Upper lobe of left lung (tissue), 6 donors: ENCODE results near the gene SLC2A4RG. TPM values are rescaled to one million over a fixed set of nuclear protein-coding genes. Genes with fewer than 3 reads are reported as not detected.

Experiments
- ATAC-seq, 2 donors: fragments of 200-7000 bp; cut with Tn5 transposase; one replicate each; pipeline ENCODE4 v1.9.1; 2022; ENCODE audit warnings: mild to moderate bottlenecking in 2 of 2, moderate library complexity in 2 of 2; ENCODE audit not compliant: low FRiP score in 2 of 2
- DNase-seq, 2 donors: peaks; one replicate each; pipeline ENCODE4 v3.0.0-alpha.2; 2019 to 2020
- H3K27ac ChIP-seq, 4 donors: fragments of 200-600 bp; sonication (generic); one replicate each; pipeline ENCODE4 v1.5.1; 2016 to 2019
- H3K27me3 ChIP-seq, 4 donors: fragments of 200-600 bp; sonication (generic); one replicate each; pipeline ENCODE4 v1.5.1; 2017 to 2019
- H3K36me3 ChIP-seq, 4 donors: fragments of 200-600 bp; sonication (generic); one replicate each; pipeline ENCODE4 v1.5.1; 2016 to 2019
- H3K4me1 ChIP-seq, 4 donors: fragments of 200-600 bp; sonication (generic); one replicate each; pipeline ENCODE4 v1.5.1; 2018 to 2019
- H3K4me3 ChIP-seq, 4 donors: fragments of 200-600 bp; sonication (generic); one replicate each; pipeline ENCODE4 v1.5.1; 2017 to 2019; ENCODE audit warnings: mild to moderate bottlenecking in 2 of 4, moderate library complexity in 1 of 4
- H3K9me3 ChIP-seq, 4 donors: fragments of 200-600 bp; sonication (generic); one replicate each; pipeline ENCODE4 v1.5.1; 2018 to 2019
- CTCF ChIP-seq, 6 experiments: fragments of 450-650 bp in 4 of 6; fragments of 200-600 bp in 2 of 6; sonication (generic) in 2 of 6; IDR thresholded peaks; one replicate each; pipeline ENCODE4 v1.5.1; 2016 to 2019; ENCODE audit warnings: antibody characterized with exemption in 6 of 6
- EP300 ChIP-seq, 4 donors: sonication (generic); formaldehyde crosslinking; IDR thresholded peaks; one replicate each; pipeline ENCODE4 v1.5.1; 2017; ENCODE audit warnings: antibody characterized with exemption in 4 of 4, control low read depth in 2 of 4
- POLR2A ChIP-seq, 4 donors: fragments of 450-650 bp; IDR thresholded peaks; one replicate each; pipeline ENCODE4 v1.5.1; 2016 to 2017; ENCODE audit warnings: antibody characterized with exemption in 4 of 4, mild to moderate bottlenecking in 2 of 4
- POLR2AphosphoS5 ChIP-seq, 2 donors: sonication (generic); formaldehyde crosslinking; IDR thresholded peaks; one replicate each; pipeline ENCODE4 v1.5.1; 2017; ENCODE audit warnings: antibody characterized with exemption in 2 of 2
- WGBS, 2 donors: methylation state at CpG; one replicate each; pipeline ENCODE4 v1.1.5; 2017 to 2018; 5-methylcytosine and 5-hydroxymethylcytosine counted together
- total RNA-seq, 6 donors: library from RNA; depleted of rRNA in 4 of 6; stranded (reverse); fragments of >200 nt in 4 of 6; gene quantifications; one replicate each; pipeline versions ENCODE4 v1.1.0 to v1.2.1, GENCODE V29; 2016 to 2021
- donor health status: DM: no; HTN: no; CAD: no; lungs with moderate emphysema.
- donor health status: DM: no; HTN: yes; CAD: no; lungs with severe emphysema.

The SLC2A4RG gene
- total RNA-seq, 6 donors from 2014 or later, result 28.8 to 106 (median 71.9) TPM

- peaks cover 0 to 44% (median 35%) of the 10 kb centered on the region in 4 donors for H3K36me3 ChIP-seq
- ATAC-seq (no peak), DNase-seq (no peak)
- H3K9me3 ChIP-seq, result no peaks in the 10 kb centered on the region
- WGBS, 2 donors, result 86 to 88% methylated on average over 38 of the region's 38 CpGs
- peaks cover 3 to 40% (median 16%) of the 10 kb centered on the region in 4 donors for H3K4me1 ChIP-seq
- H3K4me3 ChIP-seq, result no peak overlapping the region
- TF ChIP-seq POLR2A (IDR thresholded peaks at IDR 0.05) (no peak), EP300 (IDR thresholded peaks at IDR 0.05) (no peak), POLR2AphosphoS5 (IDR thresholded peaks at IDR 0.05) (no peak)
- H3K27ac ChIP-seq, result no peak overlapping the region
- H3K27me3 ChIP-seq, result no peaks in the 10 kb centered on the region
These were observed 7.2 kb upstream of the SLC2A4RG start for GRCh38 chr20:63732118-63733095.

- 100% methylated on average over 1 to 3 of the region's 13 CpGs for WGBS, 2 donors
- ATAC-seq (no peak), DNase-seq (no peak)
- no peak overlapping the region for H3K27ac ChIP-seq
- H3K4me1 ChIP-seq, result peaks cover 10 to 45% (median 19%) of the 10 kb centered on the region in 4 donors
- no peak for TF ChIP-seq EP300 (IDR thresholded peaks at IDR 0.05)
- TF ChIP-seq CTCF (IDR thresholded peaks at IDR 0.05), result no peak
- no peak for TF ChIP-seq POLR2AphosphoS5 (IDR thresholded peaks at IDR 0.05)
- H3K27me3 ChIP-seq, result no peaks in the 10 kb centered on the region
- peaks cover 0 to 44% (median 35%) of the 10 kb centered on the region in 4 donors for H3K36me3 ChIP-seq
- no peaks in the 10 kb centered on the region for H3K9me3 ChIP-seq
- no peak overlapping the region for H3K4me3 ChIP-seq
These were observed 6.5 kb upstream of the SLC2A4RG start for GRCh38 chr20:63733117-63733516.

GRCh38 chr20:63733579-63734081, 5.9 kb upstream of the SLC2A4RG start:
- no peaks in the 10 kb centered on the region for H3K9me3 ChIP-seq

GRCh38 chr20:63734111-63734945, 5.2 kb upstream of the SLC2A4RG start:
- Histone ChIP-seq H3K27ac (no peak overlapping the region), H3K27me3 (no peaks in the 10 kb centered on the region), H3K9me3 (no peaks in the 10 kb centered on the region), H3K4me1 (peaks cover 22 to 46% (median 22%) of the 10 kb centered on the region in 4 donors), H3K4me3 (no peak overlapping the region), H3K36me3 (peaks cover 0 to 41% (median 35%) of the 10 kb centered on the region in 4 donors)
- WGBS, 2 donors, result 93 to 98% methylated on average over 16 to 19 of the region's 25 CpGs
- DNase-seq, result no peak
- TF ChIP-seq POLR2A (IDR thresholded peaks at IDR 0.05) (no peak), CTCF (IDR thresholded peaks at IDR 0.05) (no peak), EP300 (IDR thresholded peaks at IDR 0.05) (no peak), POLR2AphosphoS5 (IDR thresholded peaks at IDR 0.05) (no peak)
- no peak for ATAC-seq

More at GRCh38 chr20:63733579-63734081, 5.9 kb upstream of the SLC2A4RG start:
- H3K4me3 ChIP-seq, result no peak overlapping the region
- no peak for TF ChIP-seq EP300 (IDR thresholded peaks at IDR 0.05)
- TF ChIP-seq POLR2AphosphoS5 (IDR thresholded peaks at IDR 0.05), result no peak
- TF ChIP-seq CTCF (IDR thresholded peaks at IDR 0.05), result no peak
- TF ChIP-seq POLR2A (IDR thresholded peaks at IDR 0.05), result no peak
- H3K27ac ChIP-seq, result no peak overlapping the region
- no peaks in the 10 kb centered on the region for H3K27me3 ChIP-seq
- H3K36me3 ChIP-seq, result peaks cover 0 to 41% (median 35%) of the 10 kb centered on the region in 4 donors
- ATAC-seq (no peak), DNase-seq (no peak)
- H3K4me1 ChIP-seq, result peaks cover 15 to 45% (median 20%) of the 10 kb centered on the region in 4 donors
- 97 to 100% methylated on average over 5 to 18 of the region's 18 CpGs for WGBS, 2 donors
